ENCODE measurements around the gene CDHR4. TPM values are rescaled to one million over a fixed set of nuclear protein-coding genes. Genes with fewer than 3 reads are reported as not detected.
"Not testable (repeated sequence)": the region's sequence is repeated elsewhere in the genome, so short reads cannot be mapped to it uniquely, and the experiment has no call there.

CDHR4 gene
- total RNA-seq, 1 donor from 2014 or later, result 0.42 TPM

DNA sequence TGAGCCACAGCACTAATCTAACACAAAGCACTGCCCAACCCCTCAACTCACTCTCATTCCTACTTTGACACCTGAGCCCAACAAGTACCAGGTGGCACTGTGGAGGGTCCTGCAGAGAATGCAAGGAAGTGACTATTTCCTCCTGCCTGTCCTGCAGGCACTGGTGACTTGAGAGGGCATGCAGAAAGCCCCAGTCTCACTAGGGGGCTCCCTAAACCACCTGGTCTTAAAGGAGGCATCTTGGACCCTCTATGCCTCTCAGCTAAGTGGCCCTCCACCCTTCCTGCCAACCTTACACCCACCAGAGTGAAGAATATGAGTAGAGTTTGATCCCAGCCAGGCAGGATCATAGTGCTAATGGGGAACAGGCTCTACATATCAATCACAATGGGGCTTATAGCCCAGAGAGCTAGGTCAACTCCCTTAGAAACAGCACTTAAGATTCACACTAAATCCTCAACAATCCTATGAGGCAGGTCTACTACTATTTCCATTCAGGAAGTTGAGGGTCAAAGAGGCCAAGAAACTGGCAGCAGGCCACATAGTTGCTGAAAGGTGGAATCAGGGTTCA lies 41.5 kb upstream of the CDHR4 start:
- DNase-seq (ENCODE audit: low spot score in 2 of 2, unreplicated experiment in 2 of 2), result no peak
- H3K9me3 Mint-ChIP-seq, result no peaks in the 10 kb centered on the region

DNA sequence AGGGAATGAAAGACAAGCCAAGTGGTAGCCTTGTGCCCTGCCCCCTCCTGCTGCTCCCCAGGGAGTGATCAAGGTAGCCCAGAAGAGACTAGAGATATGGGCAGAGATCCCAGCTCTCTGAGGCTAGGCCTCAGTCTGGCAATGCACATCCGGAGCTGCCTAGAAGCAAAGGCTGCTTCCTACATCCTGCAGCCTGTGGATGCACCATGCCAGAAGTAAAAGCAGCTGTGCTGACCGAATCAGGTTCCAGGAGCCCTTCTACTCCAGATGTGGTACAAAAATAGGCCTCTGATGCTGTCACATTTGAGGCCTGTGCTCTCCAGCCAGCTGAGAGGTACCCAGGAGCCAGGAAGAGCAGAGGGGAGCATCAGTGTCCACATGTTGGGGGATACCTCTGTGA lies 40.7 kb upstream of the CDHR4 start:
- H3K4me3 Mint-ChIP-seq, result no peak overlapping the region
- H3K27ac Mint-ChIP-seq, result peak overlapping the region; percentile 47
- no peaks in the 10 kb centered on the region for H3K9me3 Mint-ChIP-seq
- no peaks in the 10 kb centered on the region for H3K27me3 Mint-ChIP-seq (ENCODE audit: low read depth)
- peaks cover 5% of the 10 kb centered on the region for H3K4me1 Mint-ChIP-seq
- peaks cover 1% of the 10 kb centered on the region for H3K36me3 Mint-ChIP-seq
- no peak for DNase-seq (ENCODE audit: low spot score in 2 of 2, unreplicated experiment in 2 of 2)
- TF ChIP-seq, protein P1, sequence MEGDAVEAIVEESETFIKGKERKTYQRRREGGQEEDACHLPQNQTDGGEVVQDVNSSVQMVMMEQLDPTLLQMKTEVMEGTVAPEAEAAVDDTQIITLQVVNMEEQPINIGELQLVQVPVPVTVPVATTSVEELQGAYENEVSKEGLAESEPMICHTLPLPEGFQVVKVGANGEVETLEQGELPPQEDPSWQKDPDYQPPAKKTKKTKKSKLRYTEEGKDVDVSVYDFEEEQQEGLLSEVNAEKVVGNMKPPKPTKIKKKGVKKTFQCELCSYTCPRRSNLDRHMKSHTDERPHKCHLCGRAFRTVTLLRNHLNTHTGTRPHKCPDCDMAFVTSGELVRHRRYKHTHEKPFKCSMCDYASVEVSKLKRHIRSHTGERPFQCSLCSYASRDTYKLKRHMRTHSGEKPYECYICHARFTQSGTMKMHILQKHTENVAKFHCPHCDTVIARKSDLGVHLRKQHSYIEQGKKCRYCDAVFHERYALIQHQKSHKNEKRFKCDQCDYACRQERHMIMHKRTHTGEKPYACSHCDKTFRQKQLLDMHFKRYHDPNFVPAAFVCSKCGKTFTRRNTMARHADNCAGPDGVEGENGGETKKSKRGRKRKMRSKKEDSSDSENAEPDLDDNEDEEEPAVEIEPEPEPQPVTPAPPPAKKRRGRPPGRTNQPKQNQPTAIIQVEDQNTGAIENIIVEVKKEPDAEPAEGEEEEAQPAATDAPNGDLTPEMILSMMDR (IDR thresholded peaks at IDR 0.05; ENCODE audit: unreplicated experiment), result no peak

More for the DNA sequence above, 41.5 kb upstream of the CDHR4 start:
- Mint-ChIP-seq H3K27me3 (ENCODE audit: low read depth) (no peaks in the 10 kb centered on the region), H3K4me1 (peaks cover 5% of the 10 kb centered on the region), H3K4me3 (no peak overlapping the region), H3K27ac (no peak overlapping the region), H3K36me3 (peaks cover 1% of the 10 kb centered on the region)
- TF ChIP-seq, protein P1 (IDR thresholded peaks at IDR 0.05; ENCODE audit: unreplicated experiment), result no peak

DNA sequence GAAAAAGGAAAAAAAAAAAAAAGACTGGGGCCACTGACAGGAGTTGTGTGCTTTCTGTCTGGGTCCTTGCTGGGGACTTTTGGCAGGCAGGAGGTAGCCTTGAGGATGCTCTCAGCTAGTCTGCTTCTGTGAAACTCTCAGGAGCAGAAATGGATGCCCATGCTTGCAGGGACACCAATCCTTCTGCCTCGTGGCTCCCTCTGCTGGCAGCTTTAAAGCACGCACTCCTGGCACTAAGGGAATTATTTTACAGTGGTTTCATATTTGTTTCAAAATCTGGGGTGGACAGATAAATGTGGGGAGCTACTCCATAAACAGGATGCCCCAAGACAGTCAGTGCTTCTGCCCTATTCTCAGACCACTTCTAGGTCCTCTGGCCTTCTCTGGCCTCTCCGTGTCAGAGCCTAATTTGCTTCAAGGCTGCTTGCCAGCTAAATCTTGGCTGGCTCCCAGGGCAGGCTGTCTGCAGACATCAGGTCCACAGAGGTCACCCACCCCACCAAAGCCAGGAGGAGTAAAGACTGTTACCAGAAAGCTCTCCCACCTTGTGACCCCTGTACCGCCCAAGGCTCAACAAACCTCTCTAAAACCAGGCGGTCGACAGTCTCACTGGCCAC lies 39.6 kb upstream of the CDHR4 start:
- TF ChIP-seq, protein P1 (IDR thresholded peaks at IDR 0.05; ENCODE audit: unreplicated experiment), result peak; percentile 76
- no peaks in the 10 kb centered on the region for H3K9me3 Mint-ChIP-seq
- H3K36me3 Mint-ChIP-seq, result peaks cover 4% of the 10 kb centered on the region
- DNase-seq (ENCODE audit: low spot score in 2 of 2, unreplicated experiment in 2 of 2), result peak; percentile 53 to 82
- H3K27ac Mint-ChIP-seq, result peak overlapping the region; percentile 78
- peaks cover 5% of the 10 kb centered on the region for H3K4me1 Mint-ChIP-seq
- no peaks in the 10 kb centered on the region for H3K27me3 Mint-ChIP-seq (ENCODE audit: low read depth)
- H3K4me3 Mint-ChIP-seq, result no peak overlapping the region

DNA sequence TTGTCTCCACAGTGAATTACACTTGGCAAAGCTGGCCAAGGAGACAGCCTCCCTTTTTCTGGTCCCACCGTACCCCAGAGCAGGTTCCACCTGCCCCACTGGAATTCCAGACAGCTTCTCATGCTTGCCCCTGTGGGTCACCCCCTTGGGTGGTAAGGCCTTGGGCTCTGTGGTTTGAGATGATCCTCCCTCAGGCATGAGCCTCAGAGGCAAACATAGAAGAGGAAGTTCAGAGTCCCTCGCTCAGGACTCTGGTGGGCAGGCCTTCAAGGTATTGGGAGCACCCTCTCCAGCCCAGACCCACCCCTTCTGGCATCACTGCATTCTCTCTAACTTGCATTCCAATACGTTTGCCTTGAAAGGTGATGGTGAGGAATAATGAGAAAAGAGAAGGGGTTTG lies 31.7 kb upstream of the CDHR4 start:
- peaks cover 8% of the 10 kb centered on the region for H3K36me3 Mint-ChIP-seq

DNA sequence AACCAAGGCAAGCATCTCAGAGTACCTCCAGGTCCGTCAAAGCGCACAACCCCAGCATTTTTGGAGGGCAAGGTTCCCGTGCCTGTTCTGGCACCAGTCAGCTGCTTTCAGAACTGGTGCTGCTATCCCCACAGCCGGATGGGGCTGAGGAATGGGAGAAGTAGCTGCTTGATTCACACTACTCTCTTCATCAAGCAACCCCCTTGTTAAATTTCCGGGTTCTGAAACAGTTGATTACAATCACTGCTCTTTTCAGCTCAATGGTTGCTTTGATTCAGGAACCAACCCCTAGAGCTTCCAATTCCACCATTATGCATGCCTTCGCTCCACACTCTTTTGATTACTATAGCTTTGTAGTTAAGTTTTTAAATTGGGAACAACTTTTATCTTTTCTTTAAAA lies 26.3 kb upstream of the CDHR4 start:
- no peaks in the 10 kb centered on the region for H3K9me3 Mint-ChIP-seq
- H3K4me3 Mint-ChIP-seq, result no peak overlapping the region
- H3K36me3 Mint-ChIP-seq, result peaks cover 5% of the 10 kb centered on the region
- no peak for DNase-seq (ENCODE audit: low spot score in 2 of 2, unreplicated experiment in 2 of 2)
- TF ChIP-seq, protein P1 (IDR thresholded peaks at IDR 0.05; ENCODE audit: unreplicated experiment), result no peak
- no peaks in the 10 kb centered on the region for H3K4me1 Mint-ChIP-seq
- no peaks in the 10 kb centered on the region for H3K27me3 Mint-ChIP-seq (ENCODE audit: low read depth)
- H3K27ac Mint-ChIP-seq, result no peak overlapping the region

More for the DNA sequence above, 31.7 kb upstream of the CDHR4 start:
- no peak for DNase-seq (ENCODE audit: low spot score in 2 of 2, unreplicated experiment in 2 of 2)
- no peaks in the 10 kb centered on the region for H3K27me3 Mint-ChIP-seq (ENCODE audit: low read depth)
- TF ChIP-seq, protein P1 (IDR thresholded peaks at IDR 0.05; ENCODE audit: unreplicated experiment), result no peak
- H3K9me3 Mint-ChIP-seq, result no peaks in the 10 kb centered on the region
- H3K4me3 Mint-ChIP-seq, result no peak overlapping the region
- H3K27ac Mint-ChIP-seq, result no peak overlapping the region
- no peaks in the 10 kb centered on the region for H3K4me1 Mint-ChIP-seq

DNA sequence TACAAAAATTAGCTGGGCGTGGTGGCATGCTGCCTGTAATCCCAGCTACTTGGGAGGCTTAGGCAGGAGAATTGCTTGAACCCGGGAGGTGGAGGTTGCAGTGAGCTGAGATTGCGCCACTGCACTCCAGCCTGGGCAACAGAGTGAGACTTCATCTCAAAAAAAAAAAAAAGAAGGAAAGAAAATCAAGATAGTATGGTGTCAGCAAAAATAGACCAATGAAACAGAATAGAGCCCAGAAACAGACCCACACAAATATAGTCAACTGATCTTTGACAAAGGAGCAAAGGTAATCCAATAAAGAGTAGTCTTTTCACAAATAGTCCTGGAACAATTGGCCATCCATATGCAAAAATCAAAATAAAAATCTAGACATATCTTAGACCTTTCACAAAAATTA lies 23.5 kb upstream of the CDHR4 start:
- H3K4me1 Mint-ChIP-seq; H3K4me3 Mint-ChIP-seq; H3K9me3 Mint-ChIP-seq; H3K27ac Mint-ChIP-seq; H3K36me3 Mint-ChIP-seq; DNase-seq (ENCODE audit: low spot score in 2 of 2, unreplicated experiment in 2 of 2); H3K27me3 Mint-ChIP-seq (ENCODE audit: low read depth): not testable (repeated sequence)
